ENCODE data around the gene CELA1.

DNA sequence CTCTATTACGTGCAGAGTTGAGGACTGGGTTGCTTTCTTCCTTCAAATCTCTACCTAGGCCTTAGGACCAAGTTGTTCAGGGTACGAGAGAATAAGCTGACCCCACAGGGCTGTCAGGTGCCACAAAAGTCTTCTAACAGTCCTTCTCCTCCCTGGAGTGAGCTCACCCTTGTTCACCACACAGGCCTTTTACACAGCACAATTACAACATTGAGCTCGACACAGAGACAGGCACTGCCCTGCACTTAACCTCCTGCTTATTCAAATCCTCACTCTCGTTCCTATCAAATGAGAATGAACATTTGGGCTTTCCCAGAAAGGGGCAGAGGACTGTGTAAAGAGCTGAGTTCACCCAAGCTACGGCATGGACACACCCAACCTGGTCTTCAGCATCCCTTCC is 42.4 kb upstream of the CELA1 start:
- no peak for TF ChIP-seq CTCF (conservative IDR thresholded peaks at IDR 0.05 in 1 of 2, IDR thresholded peaks at IDR 0.05 in 1 of 2; ENCODE audit: extremely low read depth in 1 of 2, insufficient read depth in 1 of 2, low read depth in 1 of 2, low read length in 2 of 2)
- TF ChIP-seq EZH2 (IDR thresholded peaks at IDR 0.05; ENCODE audit: borderline replicate concordance, low read length) = no peak

Data from mammary epithelial cell (primary cell).